Measurements from ENCODE around the gene HS3ST6.

DNA sequence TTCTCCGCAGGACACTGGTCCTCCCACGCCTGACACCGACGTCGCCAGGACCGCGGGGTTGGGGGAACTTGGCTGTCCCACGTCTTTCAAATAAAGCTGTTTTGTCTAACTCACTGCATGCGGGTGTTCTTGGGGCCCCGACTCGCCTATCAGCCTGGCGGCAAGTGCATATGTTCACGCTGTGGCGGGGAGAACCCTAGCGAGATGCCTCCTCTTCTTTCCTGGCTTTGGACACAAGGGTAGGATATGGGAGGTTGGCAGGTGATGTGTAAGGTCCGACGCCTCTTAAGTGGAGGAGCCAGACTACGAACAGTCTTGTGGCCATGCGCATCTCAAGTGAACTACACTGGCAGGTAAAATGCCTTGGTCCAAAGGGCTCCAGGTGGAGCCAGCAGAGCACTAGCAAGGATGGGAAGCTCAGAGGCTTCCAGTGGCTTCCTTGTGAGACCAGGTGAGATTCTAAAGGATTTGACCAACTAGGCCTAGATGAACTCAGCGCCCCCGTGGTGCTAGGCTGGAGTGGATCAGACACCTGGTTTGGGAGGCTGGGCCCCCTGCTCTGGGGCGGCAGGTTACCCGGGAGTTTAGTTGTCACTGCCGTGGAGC is 47.3 kb upstream of the HS3ST6 start:
- TF ChIP-seq, protein P1, sequence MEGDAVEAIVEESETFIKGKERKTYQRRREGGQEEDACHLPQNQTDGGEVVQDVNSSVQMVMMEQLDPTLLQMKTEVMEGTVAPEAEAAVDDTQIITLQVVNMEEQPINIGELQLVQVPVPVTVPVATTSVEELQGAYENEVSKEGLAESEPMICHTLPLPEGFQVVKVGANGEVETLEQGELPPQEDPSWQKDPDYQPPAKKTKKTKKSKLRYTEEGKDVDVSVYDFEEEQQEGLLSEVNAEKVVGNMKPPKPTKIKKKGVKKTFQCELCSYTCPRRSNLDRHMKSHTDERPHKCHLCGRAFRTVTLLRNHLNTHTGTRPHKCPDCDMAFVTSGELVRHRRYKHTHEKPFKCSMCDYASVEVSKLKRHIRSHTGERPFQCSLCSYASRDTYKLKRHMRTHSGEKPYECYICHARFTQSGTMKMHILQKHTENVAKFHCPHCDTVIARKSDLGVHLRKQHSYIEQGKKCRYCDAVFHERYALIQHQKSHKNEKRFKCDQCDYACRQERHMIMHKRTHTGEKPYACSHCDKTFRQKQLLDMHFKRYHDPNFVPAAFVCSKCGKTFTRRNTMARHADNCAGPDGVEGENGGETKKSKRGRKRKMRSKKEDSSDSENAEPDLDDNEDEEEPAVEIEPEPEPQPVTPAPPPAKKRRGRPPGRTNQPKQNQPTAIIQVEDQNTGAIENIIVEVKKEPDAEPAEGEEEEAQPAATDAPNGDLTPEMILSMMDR (conservative IDR thresholded peaks at IDR 0.05 in 1 of 2, IDR thresholded peaks at IDR 0.05 in 1 of 2; ENCODE audit: extremely low read depth in 1 of 2, insufficient read depth in 1 of 2, low read depth in 1 of 2, low read length in 2 of 2), result no peak
- TF ChIP-seq EZH2 (IDR thresholded peaks at IDR 0.05; ENCODE audit: borderline replicate concordance, low read length), result no peak

Measured in mammary epithelial cell (primary cell).